HL-60/S4 treated with phorbol 12-myristate 13-acetate at 8.2 ng/mL for 4 days and 3 days (cell line): ENCODE data around the gene LMX1B.
"Not testable (repeated sequence)": the region's sequence is repeated elsewhere in the genome, so short reads cannot be mapped to it uniquely, and the experiment has no call there.

Experiments used
- in situ Hi-C: fragments of 300-500 bp; cut with MboI; formaldehyde crosslinking; loops from 2 replicates; pipeline ENCODE4 v1.15.0; 2022; ENCODE audit warnings: low sequenced_read_pairs

LMX1B gene

GRCh38 chr9:126613651-126614050, at the start of gene LMX1B:
LMX1B (plus strand) TSS chr9:126613928; CDS start chr9:126614450, 522 bp downstream.
- in situ Hi-C loops: no loop called here

GRCh38 chr9:126564128-126564527, 49.6 kb upstream of the LMX1B start:
- in situ Hi-C loops: no loop called here

GRCh38 chr9:126564716-126565115, 49.0 kb upstream of the LMX1B start:
- in situ Hi-C loops: no loop called here

- in situ Hi-C loops: no loop called here
Measured at GRCh38 chr9:126565336-126566128, 48.2 kb upstream of the LMX1B start.

- in situ Hi-C loops: no loop called here
Measured at GRCh38 chr9:126569036-126569435, 44.7 kb upstream of the LMX1B start.

GRCh38 chr9:126578029-126578428, 35.7 kb upstream of the LMX1B start:
- in situ Hi-C loops: no loop called here

- in situ Hi-C loops: not testable (repeated sequence)
Measured at GRCh38 chr9:126580319-126580718, 33.4 kb upstream of the LMX1B start.

GRCh38 chr9:126581893-126582292, 31.8 kb upstream of the LMX1B start:
- in situ Hi-C loops: no loop called here

- in situ Hi-C loops: no loop called here
Measured at GRCh38 chr9:126582427-126582826, 31.3 kb upstream of the LMX1B start.

GRCh38 chr9:126583144-126583760, 30.5 kb upstream of the LMX1B start:
- in situ Hi-C loops: no loop called here

- in situ Hi-C loops: no loop called here
Measured at GRCh38 chr9:126584611-126585010, 29.1 kb upstream of the LMX1B start.

- in situ Hi-C loops: no loop called here
Measured at GRCh38 chr9:126586236-126586635, 27.5 kb upstream of the LMX1B start.

- in situ Hi-C loops: no loop called here
Measured at GRCh38 chr9:126587187-126588185, 26.2 kb upstream of the LMX1B start.

- in situ Hi-C loops: no loop called here
Measured at GRCh38 chr9:126588491-126589168, 25.1 kb upstream of the LMX1B start.

GRCh38 chr9:126589349-126589748, 24.4 kb upstream of the LMX1B start:
- in situ Hi-C loops: no loop called here

GRCh38 chr9:126591083-126591482, 22.6 kb upstream of the LMX1B start:
- in situ Hi-C loops: no loop called here

- in situ Hi-C loops: no loop called here
Measured at GRCh38 chr9:126591922-126592321, 21.8 kb upstream of the LMX1B start.

- in situ Hi-C loops: no loop called here
Measured at GRCh38 chr9:126592461-126592860, 21.3 kb upstream of the LMX1B start.

- in situ Hi-C loops: no loop called here
Measured at GRCh38 chr9:126595982-126596381, 17.7 kb upstream of the LMX1B start.

GRCh38 chr9:126599047-126599650, 14.6 kb upstream of the LMX1B start:
- in situ Hi-C loops: no loop called here
